A172 (cell line): ENCODE measurements around the gene PRORP. TPM values are rescaled to one million over a fixed set of nuclear protein-coding genes. Genes with fewer than 3 reads are reported as not detected.
"Not testable (repeated sequence)": the region's sequence is repeated elsewhere in the genome, so short reads cannot be mapped to it uniquely, and the experiment has no call there.

Experiments used
- DNase-seq: peaks from one replicate; pipeline ENCODE4 v3.0.0-alpha.2; 2015; ENCODE audit warnings: low spot score
- total RNA-seq: library from RNA; depleted of rRNA; stranded (reverse); fragments of >200 nt; shearing (Covaris generic); gene quantifications from 2 replicates; pipeline ENCODE4 v1.2.3, GENCODE V29; 2014; rRNA removed

PRORP gene
- 29.7 and 35.5 TPM in 2 replicates for total RNA-seq

DNA sequence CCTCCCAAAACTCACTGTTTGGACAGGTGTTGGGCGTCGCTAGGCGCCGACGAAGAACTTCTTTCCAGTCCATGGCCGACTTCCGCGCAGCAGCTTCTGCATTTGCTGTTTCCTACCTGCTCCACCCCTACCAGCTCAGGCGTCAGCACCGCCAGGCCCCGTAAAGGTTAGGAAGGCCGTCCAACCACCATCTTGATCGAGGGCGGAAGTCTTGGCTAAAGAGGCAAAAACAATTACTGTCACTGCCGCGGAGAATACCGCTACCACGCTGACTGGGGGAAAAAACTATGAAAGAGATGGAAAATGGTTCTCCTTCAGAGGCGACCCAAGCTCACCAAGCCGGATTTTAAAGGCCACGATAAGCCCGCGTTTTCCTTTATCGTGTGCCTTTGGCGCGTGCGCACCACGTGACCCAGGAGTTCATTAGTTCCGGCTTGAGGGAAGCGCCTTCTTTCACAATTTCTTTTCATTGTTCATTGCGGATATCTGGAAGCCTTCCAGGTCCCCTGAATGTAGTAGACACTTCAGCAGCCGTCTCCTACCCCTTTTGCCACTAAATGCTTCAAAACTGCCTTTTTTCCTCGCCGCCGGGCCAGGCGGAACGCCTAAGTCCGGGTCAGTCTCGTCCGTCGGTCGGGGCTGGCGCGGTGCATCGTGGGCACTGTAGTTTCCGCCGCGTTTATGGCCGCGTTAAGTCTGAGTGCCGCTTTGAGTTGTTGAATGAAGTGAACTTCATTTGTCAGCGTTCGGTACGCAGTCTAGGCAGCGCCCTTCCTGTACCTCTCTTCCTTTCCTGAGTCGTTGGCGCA is at the start of gene PRORP, which contains the start of gene PPP2R3C:
PRORP (plus strand) TSS at position 666 of the 809 bp plus-strand sequence. CDS start 694 bp downstream, outside the sequence.
PPP2R3C (minus strand) TSS at position 104 of the 809 bp plus-strand sequence; CDS start at position 73, 31 bp downstream.
- DNase-seq = peak; percentile 88

DNA sequence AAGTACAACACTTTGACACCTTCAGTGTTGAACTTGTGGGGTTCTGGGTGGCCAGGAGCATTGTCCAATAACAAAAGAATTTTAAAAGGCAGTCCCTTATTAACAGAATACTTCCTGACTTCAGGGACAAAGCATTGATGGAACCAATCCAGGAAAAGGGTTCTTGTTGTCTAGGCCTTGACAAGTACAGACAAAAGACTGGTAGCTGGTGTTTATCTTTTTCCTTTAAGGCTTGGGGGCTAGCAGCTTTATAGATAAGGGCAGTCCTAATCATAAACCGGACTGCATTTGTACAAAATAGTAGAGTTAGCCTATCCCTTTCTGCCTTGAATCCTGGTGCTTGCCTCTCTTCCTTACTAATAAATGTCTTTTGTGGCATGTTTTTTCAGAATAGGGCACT is 48.9 kb upstream of the PRORP start:
- no peak for DNase-seq

DNA sequence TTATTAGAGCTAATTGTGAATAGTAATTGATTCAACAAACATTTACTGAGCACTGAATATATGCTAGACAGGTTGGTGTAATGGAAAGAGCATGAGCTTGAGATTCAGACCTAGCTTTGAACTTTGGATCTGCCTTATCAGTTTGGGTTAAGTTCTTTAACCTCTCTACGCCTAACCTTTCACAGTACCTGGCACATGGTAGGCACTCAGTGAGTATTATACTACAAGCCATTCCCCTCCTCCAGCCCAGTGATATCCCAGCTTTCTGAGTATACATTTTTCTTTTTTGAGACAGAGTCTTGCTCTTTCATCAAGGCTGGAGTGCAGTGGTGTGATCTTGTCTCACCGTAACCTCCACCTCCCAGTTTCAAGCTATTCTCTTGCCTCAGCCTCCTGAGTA is 44.3 kb upstream of the PRORP start:
- no peak for DNase-seq

DNA sequence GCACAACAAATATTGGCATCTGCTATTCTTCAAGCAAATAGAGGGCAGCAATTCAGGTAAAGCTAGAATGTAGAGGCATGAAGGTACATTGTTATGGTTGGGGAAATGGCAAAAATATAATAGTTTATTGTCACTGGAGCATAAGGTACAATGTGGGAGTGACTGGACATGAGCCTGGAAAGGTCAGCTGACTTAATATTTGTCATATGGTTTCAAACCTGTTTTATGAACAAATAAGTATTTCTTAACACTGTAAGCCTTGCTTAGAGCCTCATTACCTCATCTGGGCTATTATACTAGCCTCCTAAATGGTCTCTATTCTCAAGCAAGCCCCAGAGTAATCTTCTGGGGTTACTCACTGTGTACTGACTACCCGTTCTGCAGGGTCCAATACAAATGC is 42.6 kb upstream of the PRORP start:
- no peak for DNase-seq

DNA sequence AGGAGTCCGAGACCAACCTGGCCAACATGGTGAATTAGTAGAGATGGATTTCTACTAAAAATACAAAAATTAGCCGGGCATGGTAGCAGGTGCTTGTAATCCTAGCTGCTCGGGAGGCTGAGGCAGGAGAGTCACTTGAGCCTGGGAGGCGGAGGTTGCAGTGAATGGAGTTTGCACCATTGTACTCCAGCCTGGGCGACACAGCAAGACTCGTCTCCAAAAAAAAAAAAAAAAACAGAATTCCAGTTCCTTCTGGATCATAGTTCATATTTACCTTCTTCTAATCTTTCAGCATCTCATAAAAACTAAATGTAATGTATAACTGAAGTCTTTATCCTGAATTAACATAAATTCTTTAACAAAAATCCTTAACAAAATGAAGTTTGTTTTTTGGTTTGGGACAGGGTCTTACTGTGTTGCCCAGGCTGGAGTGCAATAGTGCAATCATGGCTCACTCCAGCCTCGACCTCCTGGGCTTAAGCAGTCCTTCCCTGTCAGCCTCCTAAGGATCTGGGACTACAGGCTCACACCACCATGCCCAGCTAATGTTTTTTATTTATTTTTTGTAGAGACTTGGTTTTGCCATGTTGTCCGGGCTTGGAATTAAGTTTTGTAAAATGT is 38.7 kb upstream of the PRORP start:
- no peak for DNase-seq

DNA sequence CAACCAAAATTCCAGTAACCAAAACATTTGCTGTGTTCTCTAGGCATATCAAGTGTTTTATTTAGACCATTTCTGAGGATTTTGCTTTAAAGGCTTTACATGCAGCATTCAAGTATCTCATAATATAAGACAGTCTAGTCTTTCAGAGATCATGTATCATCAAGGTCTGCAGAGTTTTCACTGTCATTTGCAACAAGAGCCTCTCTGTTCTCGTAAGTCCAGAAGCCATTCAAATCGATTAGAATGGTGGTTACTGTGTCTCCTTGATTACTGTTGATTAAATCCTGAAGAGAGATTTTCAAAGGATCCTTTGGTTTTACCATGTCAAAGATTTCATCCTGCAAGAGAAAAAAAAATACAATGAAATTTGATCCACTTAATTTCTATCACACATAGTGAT is 36.9 kb upstream of the PRORP start:
- DNase-seq = no peak

DNA sequence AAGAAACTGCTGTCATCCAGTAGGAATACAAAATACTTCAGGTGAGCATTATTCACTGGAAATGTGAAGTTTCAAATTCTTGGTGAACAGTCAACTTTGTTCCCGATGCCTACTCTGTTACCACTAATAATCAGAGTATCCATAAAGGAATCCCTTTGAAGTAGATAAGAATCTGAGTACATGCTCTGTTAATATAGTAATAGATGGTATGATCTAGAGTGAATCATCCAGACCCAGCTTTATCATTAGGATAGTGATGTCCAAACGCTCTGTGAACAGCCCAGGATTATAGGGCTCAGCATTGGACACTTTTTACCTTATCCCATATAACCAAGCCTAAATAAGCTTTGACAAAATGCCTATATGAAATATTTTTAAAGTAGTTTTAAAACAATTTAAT is 33.8 kb upstream of the PRORP start:
- no peak for DNase-seq

DNA sequence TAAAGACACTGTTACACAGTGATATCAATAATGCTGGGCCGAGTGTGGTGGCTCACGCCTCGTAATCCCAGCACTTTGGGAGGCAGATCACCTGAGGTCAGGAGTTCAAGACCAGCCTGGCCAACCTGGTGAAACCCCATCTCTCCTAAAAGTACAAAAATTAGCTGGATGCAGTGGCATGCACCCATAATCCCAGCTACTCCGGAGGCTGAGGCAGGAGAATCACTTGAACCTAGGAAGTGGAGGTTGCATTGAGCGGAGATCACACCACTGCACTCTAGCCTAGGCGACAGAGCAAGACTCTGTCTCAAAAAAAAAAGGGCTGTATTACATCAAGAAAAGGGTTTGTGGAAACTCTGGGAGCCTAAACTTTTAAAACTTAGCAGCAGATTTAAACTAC is 27.7 kb upstream of the PRORP start:
- DNase-seq = not testable (repeated sequence)

DNA sequence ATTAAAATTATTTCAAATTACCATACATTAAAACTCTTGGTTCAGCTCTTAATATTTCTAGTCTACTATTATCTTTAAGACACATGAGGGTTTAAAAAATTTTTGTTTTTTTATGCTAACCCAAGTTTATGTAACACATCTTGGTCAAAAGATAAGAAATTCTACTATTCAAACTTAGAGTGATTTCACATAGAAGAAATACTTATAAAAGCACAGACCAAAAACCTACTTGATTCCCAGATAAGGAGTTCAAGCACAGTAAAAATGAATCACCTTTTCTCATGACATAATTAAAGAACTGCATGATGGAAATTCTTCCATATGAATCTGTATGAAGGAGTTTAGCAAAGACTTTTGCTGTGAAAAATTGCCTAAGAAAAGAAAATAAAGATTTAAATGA is 14.5 kb upstream of the PRORP start:
- no peak for DNase-seq

DNA sequence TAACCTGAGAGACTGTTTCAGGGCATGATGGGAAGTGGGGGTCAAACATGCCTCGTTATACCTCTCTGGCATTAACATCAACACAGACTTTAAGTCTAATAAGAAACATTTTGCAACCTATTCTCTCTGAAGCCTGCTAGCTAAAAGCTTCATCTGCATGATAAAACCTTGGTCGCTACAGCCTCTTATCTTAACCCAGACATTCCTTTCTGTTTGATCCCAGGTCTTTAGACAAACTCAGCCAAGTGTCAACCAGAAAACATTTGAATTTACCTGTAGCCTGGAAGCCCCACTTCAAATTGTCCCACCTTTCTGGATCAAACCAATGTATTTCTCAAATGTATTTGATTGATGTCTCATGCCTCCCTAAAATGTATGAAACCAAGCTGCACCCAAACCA is 9.7 kb upstream of the PRORP start:
- DNase-seq = no peak

DNA sequence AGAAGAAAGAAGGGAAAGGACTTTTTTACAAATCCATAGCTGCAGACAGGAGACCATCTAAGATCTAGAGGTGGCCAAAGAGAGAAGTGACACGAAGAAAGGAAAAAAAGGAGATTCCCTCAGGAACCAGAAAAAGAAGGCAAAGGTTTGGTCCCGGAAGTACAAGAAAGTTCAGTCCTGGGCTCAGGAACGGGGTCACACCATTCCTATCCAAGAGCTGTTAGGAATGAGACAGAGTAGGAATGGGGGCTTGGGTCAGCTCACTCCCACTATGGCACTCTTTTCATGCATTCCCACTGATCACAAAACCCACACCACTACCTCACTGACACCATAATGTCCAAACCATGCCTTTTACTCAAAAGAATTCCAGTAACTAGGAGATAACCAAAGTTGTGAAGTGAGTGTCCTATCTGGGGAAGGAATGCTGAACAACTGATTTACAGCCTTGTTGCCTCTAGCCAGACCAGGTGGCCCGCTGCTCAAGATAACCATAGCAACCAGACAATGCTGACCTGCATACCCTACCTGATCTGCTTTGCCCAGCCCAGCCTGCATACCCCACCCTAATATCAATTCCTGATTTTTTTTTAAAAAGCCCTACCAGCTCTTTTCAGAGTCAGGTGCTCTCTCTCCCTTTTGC is 8.9 kb upstream of the PRORP start:
- no peak for DNase-seq

DNA sequence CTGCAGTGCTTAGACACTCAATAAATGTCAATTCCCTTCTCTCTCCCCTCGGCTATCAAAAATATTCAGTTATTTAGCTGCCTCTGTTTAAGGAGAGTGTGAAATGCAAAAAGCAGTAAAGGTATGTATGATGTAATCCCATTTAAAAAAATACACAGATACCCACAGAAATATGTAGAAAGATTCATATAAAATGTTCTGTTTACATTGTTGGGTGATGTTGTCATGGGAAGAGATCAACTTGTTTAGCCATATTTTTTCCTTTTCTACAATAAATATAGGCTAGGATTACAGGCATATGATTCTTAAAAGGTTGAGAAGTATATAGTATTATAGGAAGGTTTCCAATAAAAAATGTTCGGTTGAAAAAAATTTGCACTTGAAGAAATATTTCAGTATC is 8.3 kb upstream of the PRORP start:
- DNase-seq = no peak

DNA sequence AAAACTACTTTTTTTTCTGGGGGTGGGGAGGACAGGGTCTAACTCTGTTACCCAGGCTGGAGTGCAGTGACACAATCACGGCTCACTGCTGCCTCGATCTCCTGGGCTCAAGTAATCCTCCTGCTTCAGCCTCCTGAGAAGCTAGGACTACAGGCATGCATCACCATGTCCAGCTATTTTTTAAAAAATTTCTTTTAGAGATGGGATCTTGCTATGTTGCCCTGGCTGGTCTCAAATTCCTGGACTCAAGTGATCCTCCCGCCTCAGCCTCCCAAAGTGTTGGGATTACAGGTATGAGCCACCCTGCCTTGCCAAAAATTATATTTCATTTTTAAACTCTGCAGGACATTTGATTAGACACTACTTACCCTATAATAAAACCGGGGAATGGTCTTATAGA is 6.1 kb upstream of the PRORP start:
- no peak for DNase-seq

DNA sequence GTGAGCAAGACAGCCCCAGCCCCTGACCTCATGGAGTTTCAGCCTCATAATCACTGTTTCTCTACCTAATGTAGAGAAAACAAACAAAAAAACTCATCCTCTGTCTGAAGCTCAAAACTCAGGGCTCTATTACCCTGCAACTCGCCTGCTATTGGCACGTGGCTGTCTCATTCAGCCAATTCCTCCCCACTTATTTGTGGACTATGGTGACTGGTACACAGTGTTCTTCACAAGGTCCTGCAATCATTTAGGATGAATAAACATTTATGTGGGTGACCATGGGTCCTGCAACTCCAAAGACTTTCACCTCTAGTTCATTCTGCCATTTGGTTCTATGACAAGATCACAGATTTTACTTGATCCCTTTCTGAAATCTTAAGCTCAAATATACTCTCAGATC is 5.2 kb upstream of the PRORP start:
- DNase-seq = no peak

DNA sequence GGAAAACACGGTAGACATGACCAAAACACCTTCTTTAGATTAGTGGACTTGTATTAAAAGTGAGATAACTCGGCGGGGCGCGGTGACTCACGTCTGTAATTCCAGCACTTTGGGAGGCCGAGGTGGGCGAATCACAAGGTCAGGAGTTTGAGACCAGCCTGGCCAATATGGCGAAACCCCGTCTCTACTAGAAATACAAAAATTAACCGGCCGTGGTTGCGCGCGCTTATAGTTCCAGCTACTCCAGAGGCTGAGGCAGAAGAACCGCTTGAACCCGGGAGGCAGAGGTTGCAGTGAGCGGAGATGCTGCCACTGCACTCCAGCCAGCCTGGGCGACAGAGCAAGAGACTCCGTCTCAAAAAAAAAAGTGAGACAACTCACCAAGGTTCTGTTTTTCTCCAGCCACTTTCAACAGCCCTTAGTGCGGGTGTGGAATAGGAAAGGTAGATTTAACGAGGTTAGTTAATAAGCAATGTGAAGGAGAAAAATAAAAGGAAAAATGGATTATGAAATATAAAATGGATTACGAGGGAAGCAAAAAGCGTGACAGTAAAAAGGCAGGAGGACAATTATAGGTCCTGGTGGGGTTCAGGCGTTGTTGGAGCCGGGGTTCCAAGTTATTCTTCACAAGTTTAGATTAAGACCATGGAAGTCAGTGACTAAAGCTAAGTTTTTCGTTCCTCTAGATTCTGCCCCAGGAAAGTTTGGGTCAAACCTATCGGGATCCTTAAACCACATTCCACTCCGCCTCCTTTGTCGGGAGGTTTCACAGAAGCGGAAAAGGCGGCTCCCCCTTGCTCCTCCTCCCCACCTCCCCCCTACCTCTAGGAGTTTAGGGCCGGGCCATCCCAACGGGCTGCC is 1.1 kb upstream of the PRORP start:
- DNase-seq = peak; percentile 11

DNA sequence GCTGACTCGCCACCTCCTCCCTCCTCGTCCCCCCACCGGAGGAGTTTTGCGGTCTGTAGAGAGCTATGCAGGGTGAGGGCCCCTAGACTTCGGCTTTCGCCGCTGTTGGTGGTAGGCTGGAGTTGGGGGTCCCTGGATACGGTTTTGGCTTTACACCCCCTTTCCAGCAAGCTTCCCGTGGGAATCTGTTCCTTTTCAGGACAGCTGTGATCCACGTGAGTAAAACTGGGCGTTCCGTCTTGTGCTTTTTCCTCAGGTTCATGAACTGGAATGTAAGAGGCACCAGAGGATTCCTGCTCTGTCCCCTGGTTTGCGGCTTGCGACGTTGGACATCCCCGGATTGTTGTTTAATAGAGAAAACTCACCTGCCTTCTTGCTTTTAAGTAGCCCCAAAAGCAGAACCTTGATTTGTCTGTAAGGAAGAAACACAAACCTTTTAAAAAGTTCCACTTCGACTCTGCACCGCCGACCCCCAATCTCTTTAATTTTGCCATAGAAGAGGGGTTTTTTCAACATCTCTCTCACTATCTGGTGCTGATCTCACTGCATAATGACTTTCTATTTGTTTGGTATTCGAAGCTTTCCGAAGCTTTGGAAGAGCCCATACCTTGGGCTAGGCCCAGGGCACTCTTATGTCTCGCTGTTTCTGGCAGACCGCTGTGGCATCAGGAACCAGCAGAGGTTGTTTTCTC is 490 bp downstream of the PRORP start:
- no peak for DNase-seq

DNA sequence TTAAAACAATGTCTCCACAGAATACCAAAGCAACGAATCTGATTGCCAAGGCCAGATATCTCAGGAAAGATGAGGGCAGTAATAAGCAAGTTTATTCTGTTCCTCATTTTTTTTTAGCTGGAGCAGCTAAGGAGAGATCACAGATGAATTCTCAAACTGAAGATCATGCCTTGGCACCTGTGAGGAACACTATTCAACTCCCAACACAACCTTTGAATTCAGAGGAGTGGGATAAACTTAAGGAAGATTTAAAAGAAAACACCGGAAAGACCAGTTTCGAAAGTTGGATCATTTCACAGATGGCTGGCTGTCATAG is 994 bp downstream of the PRORP start:
- DNase-seq = no peak

DNA sequence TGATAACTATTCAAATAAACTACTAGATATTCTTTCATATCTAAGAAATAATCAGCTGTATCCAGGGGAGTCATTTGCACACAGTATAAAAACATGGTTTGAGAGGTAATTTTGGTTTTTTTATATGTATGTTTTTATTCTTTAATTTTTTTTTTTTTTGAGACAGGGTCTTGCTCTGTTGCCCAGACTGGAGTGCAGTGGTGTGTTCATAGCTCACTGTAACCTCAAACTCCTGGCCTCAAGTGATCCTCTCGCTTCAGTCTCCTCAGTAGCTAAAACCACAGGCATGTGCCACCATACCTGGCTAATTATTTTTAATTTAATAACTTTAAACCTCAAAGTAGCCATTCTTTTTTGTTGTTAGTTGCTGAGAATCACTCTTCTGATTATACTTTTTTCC is 1.8 kb downstream of the PRORP start:
- no peak for DNase-seq

DNA sequence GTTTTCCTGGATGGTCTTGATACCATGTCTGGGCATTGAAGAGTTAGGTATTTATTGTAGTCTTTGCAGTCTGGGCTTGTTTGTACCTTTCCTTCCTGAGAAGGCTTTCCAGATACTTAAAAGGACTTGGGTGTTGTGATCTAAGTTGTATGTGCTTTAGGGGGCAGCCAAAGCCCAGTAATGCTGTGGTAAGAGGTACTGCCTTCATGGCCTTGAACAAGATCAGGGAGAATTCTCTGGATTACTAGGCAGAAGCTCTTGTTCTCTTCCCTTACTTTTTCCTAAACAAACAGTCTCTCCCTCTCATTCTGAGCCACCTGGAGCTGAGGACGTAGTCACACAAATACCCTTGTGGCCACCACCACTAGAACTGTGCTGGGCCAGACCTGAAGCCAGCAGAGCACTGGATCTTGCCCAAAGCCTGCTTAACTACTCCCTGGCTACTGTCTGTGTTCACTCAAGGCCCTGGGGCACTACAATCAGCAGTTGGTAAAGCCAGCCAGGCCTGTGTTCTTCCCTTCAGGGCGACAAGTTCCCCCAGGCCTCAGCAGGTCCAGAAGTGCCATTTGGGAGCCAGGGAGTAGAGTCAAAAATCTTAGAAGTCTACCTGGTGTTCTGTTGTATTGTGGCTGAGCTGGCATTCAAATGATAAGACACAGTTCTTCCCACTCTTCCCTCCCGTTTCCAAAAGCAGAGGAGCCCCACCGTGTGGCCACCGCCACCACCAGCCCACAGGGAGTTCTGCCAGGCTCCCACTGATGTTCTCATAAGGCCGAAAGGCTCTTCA is 11.4 kb downstream of the PRORP start:
- no peak for DNase-seq

DNA sequence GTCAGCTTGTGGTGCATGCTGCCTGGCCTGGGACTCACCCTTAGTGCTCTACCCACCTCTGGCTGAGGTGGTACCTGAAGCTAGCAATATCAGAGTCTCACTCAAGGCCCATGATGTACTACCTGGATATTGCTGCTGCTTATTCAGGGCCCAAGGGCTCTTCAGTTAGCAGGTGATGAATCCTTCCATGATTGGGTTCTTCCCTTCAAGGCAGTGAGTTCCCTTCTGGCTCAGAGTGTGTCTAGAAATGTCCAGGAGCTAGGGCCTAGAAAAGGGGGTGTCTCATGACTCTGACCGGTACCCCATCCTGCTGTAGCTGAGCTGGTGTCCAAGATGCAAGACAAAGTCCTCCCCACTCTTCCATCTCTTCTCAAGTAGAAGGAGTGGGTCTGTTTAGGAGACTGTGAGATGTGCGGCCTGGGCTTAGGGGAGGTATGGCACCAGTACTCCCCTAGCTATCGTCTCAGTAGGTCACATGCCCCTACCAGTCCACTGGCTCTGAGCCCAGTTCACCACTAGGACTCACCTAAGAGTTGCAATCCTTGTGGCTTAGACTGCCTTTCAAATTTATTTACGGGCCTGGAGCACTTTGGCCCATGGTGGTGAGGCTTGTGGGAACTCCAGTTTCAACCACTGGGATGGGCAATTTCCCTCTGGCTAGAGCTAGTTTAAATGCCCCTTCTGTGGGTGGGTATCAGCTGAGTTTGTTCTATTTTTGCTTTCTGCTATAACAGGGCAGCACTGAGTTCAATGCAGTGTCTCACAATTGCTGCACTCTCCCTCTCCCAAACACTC is 12.2 kb downstream of the PRORP start:
- DNase-seq = no peak
